Measurements from ENCODE around the gene PTPRH. TPM values are rescaled to one million over a fixed set of nuclear protein-coding genes. Genes with fewer than 3 reads are reported as not detected.

Gene PTPRH
- total and polyA plus RNA-seq, 2 donors (not counting 1 experiment from before 2014, with no cell fraction given), result not detected

- POLR2A ChIA-PET, result interaction anchor here (0.6 to 5.2 kb wide), 6 partner anchors 20 to 396 kb away, joined by 4 to 44 read pairs (median 5); partner anchors contain the start of genes HSPBP1 and KMT5C
- H3K4me2 ChIP-seq (replicated peaks; ENCODE audit: low read depth, low read length, poor library complexity, severe bottlenecking), result peak overlapping the region; percentile 97
- Mint-ChIP-seq H3K4me3 (peak overlapping the region; percentile 96), H3K4me1 (peaks cover 67% of the 10 kb centered on the region), H3K27ac (peak overlapping the region; percentile 99), H3K9me3 (ENCODE audit: insufficient read depth) (no peaks in the 10 kb centered on the region), H3K27me3 (no peaks in the 10 kb centered on the region)
- peaks cover 62 to 71% of the 10 kb centered on the region in 2 donors for H3K4me1 ChIP-seq (ENCODE audit: control insufficient read depth in 2 of 2, insufficient read depth in 2 of 2, low read length in 2 of 2)
- WGBS (ENCODE audit: insufficient coverage), result 18% methylated on average over 13 of the region's 22 CpGs
- H3K9ac ChIP-seq (ENCODE audit: low read length), result peak overlapping the region; percentile 88
- intact Hi-C loops (cut with micrococcal nuclease), result loop anchor here (10.0 kb wide), 2 partner anchors 348 to 378 kb away; partner anchors contain the start of genes ZNF524 and ZNF865
- peak overlapping the region; percentile 87 to 94 for H3K27ac ChIP-seq (ENCODE audit: low read length in 2 of 2)
- ATAC-seq (ENCODE audit: low read depth) (no peak), DNase-seq (peak; percentile 36)
- peaks cover 76% of the 10 kb centered on the region for H3K79me2 ChIP-seq (ENCODE audit: control insufficient read depth, insufficient read depth, low read length)
- H3K9me3 ChIP-seq (ENCODE audit: control extremely low read depth in 1 of 3, control insufficient read depth in 2 of 3, insufficient read depth in 1 of 3, low read length in 2 of 3), result no peaks in the 10 kb centered on the region
- no peaks in the 10 kb centered on the region for H3K36me3 ChIP-seq (replicated peaks in 1 of 2; ENCODE audit: control extremely low read depth in 1 of 2, control insufficient read depth in 1 of 2, extremely low read depth in 1 of 2, insufficient read depth in 2 of 2, low read length in 1 of 2)
- TF ChIP-seq CTCF (IDR thresholded peaks at IDR 0.05), result no peak
- TF ChIP-seq EZH2 (IDR thresholded peaks at IDR 0.05; ENCODE audit: borderline replicate concordance, insufficient read depth, low read depth, low read length, poor library complexity, severe bottlenecking), result no peak
- peak overlapping the region; percentile 55 to 90 (median 80) for H3K4me3 ChIP-seq (ENCODE audit: control extremely low read depth in 1 of 5, extremely low read depth in 1 of 5, insufficient read depth in 1 of 5, low read depth in 2 of 5, low read length in 4 of 5)
- H2AFZ ChIP-seq (ENCODE audit: insufficient read depth, low read depth, low read length, poor library complexity, severe bottlenecking), result no peak overlapping the region
- H4K20me1 ChIP-seq (ENCODE audit: control insufficient read depth, insufficient read depth, low read length, poor library complexity, severe bottlenecking), result peaks cover 52% of the 10 kb centered on the region
- H3K27me3 ChIP-seq (replicated peaks in 1 of 4; ENCODE audit: control extremely low read depth in 1 of 4, control insufficient read depth in 3 of 4, insufficient read depth in 4 of 4, low read length in 3 of 4), result no peaks in the 10 kb centered on the region
- CTCF ChIA-PET, result interaction anchor here (1.5 to 5.9 kb wide), 4 partner anchors 9 to 116 kb away, joined by 3 to 56 read pairs (median 12); partner anchors contain the start of genes BRSK1 and HSPBP1
These were observed 47.5 kb upstream of the PTPRH start for GRCh38 chr19:55256562-55257460.

All from B cell (primary cell).